Epithelial cell of prostate (primary cell): ENCODE data around the gene TPP1.

ENCODE experiments used
- DNase-seq: peaks from one replicate; pipeline ENCODE4 v3.0.0-alpha.2; 2011; ENCODE audit warnings: low read depth, low spot score
- H3K27ac ChIP-seq: fragments of 450-650 bp; 2 replicates; pipeline ENCODE4 v1.5.1; 2017; ENCODE audit warnings: mild to moderate bottlenecking

The TPP1 gene

GRCh38 chr11:6614446-6614845 is 4.8 kb downstream of the TPP1 start:
- no peak overlapping the region for H3K27ac ChIP-seq
- no peak for DNase-seq

GRCh38 chr11:6613496-6613895 is 5.7 kb downstream of the TPP1 start:
- peak overlapping the region; percentile 97 for H3K27ac ChIP-seq
- DNase-seq = no peak

GRCh38 chr11:6612213-6613041 is 6.8 kb downstream of the TPP1 start, which contains the start of gene TAF10:
TSS of gene TAF10 (minus strand) at chr11:6612216. CDS start at chr11:6612189, 27 bp downstream.
- peak within 1 kb of the TSS; percentile 97 for H3K27ac ChIP-seq
- peak; percentile 81 for DNase-seq

GRCh38 chr11:6611963-6612212 is 7.3 kb downstream of the TPP1 start:
- no peak for DNase-seq
- peak overlapping the region; percentile 97 for H3K27ac ChIP-seq

GRCh38 chr11:6611092-6611962 is 7.9 kb downstream of the TPP1 start:
- no peak for DNase-seq
- peak overlapping the region; percentile 97 for H3K27ac ChIP-seq

GRCh38 chr11:6610591-6610990 is 8.6 kb downstream of the TPP1 start:
- DNase-seq = no peak
- H3K27ac ChIP-seq = peak overlapping the region; percentile 97

GRCh38 chr11:6609502-6610015 is 9.7 kb downstream of the TPP1 start:
- no peak for DNase-seq
- H3K27ac ChIP-seq = no peak overlapping the region

GRCh38 chr11:6608726-6609501 is 10.3 kb downstream of the TPP1 start:
- no peak overlapping the region for H3K27ac ChIP-seq
- no peak for DNase-seq

- no peak for DNase-seq
- peak overlapping the region; percentile 90 for H3K27ac ChIP-seq
These were observed 11.2 kb downstream of the TPP1 start for GRCh38 chr11:6608011-6608410.

- DNase-seq = no peak
- H3K27ac ChIP-seq = peak overlapping the region; percentile 90
These were observed 11.9 kb downstream of the TPP1 start for GRCh38 chr11:6607190-6607795.

- peak; percentile 24 for DNase-seq
- peak overlapping the region; percentile 90 for H3K27ac ChIP-seq
These were observed 12.6 kb downstream of the TPP1 start for GRCh38 chr11:6606471-6607189.

GRCh38 chr11:6604790-6605189 is 14.4 kb downstream of the TPP1 start:
- no peak for DNase-seq
- peak overlapping the region; percentile 90 for H3K27ac ChIP-seq

- DNase-seq = no peak
These were observed 15.1 kb downstream of the TPP1 start for GRCh38 chr11:6604081-6604626.

GRCh38 chr11:6603287-6604080 is 15.7 kb downstream of the TPP1 start, which contains the start of the genes ILK and RRP8:
TSS of gene ILK (plus strand) at chr11:6603774. CDS start at chr11:6604272, 498 bp downstream.
TSS of gene RRP8 (minus strand) at chr11:6603616. CDS start at chr11:6603502, 114 bp downstream.
- DNase-seq = peak; percentile 44
- peak within 1 kb of the TSS; percentile 90 for H3K27ac ChIP-seq

More at GRCh38 chr11:6604081-6604626, 15.1 kb downstream of the TPP1 start:
- H3K27ac ChIP-seq = peak overlapping the region; percentile 90

- DNase-seq = no peak
- H3K27ac ChIP-seq = no peak overlapping the region
These were observed 16.9 kb downstream of the TPP1 start for GRCh38 chr11:6602096-6602940.

- no peak for DNase-seq
- H3K27ac ChIP-seq = no peak overlapping the region
These were observed 18.2 kb downstream of the TPP1 start for GRCh38 chr11:6601041-6601461.

- H3K27ac ChIP-seq = no peak overlapping the region
- no peak for DNase-seq
These were observed 19.3 kb downstream of the TPP1 start for GRCh38 chr11:6599881-6600390.
